HG03521 (cell line): ENCODE data around the gene PELO.
"Not testable (repeated sequence)": the region's sequence is repeated elsewhere in the genome, so short reads cannot be mapped to it uniquely, and the experiment has no call there.

Experiments used
- ATAC-seq: cut with Tn5 transposase; IDR thresholded peaks from one replicate; pipeline ENCODE4 v1.9.1; 2021; ENCODE audit warnings: mild to moderate bottlenecking, moderate library complexity; ENCODE audit not compliant: unreplicated experiment

PELO gene, protein sequence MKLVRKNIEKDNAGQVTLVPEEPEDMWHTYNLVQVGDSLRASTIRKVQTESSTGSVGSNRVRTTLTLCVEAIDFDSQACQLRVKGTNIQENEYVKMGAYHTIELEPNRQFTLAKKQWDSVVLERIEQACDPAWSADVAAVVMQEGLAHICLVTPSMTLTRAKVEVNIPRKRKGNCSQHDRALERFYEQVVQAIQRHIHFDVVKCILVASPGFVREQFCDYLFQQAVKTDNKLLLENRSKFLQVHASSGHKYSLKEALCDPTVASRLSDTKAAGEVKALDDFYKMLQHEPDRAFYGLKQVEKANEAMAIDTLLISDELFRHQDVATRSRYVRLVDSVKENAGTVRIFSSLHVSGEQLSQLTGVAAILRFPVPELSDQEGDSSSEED

DNA sequence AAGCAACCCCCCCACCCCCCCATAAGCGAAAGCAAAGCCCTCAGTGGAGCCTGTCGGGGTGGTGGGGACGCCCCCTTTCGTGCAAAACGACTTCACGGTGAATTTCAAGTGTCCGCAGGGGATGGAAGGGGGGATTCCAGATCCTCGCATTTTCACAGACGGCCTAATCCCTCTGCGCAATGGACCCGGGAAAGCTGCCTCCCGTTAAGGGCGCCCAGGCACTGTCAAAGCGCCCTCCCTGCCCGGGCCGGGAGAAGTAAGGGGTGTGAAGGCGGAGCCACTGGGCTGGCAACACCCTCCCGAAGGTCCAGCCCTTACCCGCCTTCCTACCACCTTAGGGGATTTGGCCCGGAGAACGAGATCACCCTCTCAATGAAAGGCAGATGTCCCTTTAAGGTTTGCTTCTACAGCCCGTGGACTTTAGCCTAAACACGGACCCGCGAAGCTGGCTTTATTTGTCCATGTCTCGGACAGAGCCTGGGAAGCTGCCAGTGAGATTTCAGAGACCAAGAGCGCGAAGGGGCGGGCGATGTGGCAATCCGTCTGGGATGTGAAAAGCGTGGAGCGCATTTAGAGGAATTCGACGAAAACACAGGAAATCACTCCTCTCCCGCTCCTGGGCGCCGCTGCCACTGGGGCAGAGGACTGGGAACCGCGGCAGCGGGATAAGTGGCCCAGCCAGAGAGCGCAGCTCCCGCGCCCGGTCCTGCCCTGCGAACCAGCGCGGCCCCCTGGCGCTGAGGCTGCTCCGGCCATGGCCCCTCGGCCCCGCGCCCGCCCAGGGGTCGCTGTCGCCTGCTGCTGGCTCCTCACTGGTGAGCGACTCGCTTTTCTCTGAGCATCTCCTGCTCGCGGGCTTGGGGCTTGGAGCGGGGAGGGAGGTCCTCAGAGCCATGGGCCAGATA is at the start of gene PELO, which contains the start of gene ITGA1:
PELO (plus strand) TSS at position 317 of the 905 bp plus-strand sequence. CDS start 12,479 bp downstream, outside the sequence.
ITGA1 (plus strand) TSS at position 317 of the 905 bp plus-strand sequence; CDS start at position 755, 438 bp downstream.
- peak; percentile 60 for ATAC-seq

DNA sequence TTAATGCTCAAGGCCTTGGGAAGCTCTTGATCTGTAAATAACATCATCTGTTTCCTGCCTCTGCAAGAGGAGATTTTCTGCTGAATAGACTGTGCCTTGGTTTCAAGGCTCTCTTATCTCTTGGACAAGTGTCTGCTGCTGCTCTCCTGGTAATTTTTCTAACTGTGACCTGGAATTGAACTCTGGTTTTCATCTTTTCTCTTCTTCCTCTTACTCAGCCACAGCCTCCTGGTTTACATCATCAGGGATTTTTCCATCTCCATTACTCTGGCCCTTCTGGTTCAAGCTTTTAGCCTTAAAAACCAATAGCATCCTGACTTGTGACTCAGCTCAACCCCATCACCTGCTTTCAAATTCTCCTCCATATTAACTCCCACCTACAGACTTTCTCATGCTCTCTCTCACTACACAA is 49.6 kb upstream of the PELO start:
- ATAC-seq = no peak

DNA sequence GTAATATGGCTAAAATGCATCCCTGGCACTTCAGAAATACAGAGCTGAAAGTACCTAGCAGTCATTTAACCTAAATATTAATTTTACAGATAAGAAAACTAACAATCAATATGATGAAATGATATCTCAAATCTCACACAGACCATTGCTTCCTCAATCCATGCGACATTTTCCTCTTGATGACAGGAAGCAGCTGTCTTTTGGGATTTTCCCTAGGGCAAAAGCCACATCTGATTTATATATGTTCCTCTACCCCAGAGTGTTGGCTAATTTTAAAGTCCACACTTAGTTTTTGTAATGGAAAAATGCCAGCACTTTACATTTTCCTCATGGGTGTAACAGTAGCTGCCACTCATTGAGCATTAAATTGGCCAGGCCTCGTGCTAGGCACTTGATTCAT is 47.7 kb upstream of the PELO start:
- no peak for ATAC-seq

DNA sequence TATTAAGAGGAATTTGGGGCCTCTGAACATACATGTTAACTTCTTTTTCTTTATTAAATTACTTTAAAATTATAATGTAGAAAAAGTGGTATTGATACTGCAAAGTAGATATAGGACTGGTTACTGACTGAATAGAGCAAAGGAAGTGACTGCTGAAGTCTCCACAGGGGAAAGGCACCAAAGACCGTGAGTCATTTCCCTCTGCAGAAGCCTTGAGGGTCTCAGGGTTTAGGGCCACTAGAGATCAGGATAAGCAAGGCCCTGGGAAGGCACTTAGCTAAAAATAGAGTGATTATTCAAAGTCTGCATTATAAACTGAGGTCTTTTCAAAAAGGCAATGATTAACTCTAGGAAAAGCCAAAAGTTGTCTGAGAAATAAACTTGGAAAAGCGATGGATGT is 44.7 kb upstream of the PELO start:
- no peak for ATAC-seq

DNA sequence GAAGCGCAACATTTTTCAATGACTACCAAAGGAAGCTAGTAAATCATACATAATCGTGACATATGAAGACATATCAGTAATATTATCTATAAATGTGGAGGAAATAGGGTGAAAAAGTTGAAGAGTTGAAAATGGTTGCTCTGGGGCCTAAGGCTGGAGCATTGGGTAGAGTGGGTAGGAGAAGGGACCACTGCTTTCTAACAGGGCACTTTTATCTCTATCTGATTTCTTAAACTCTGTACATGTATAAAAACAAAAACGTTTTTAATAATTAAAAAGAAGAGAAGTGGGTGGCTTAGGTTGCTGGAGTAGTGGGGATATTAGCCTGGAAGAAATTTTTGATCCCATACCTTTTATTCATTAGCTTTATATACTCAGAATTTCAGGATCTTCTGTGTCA is 44.2 kb upstream of the PELO start:
- no peak for ATAC-seq

DNA sequence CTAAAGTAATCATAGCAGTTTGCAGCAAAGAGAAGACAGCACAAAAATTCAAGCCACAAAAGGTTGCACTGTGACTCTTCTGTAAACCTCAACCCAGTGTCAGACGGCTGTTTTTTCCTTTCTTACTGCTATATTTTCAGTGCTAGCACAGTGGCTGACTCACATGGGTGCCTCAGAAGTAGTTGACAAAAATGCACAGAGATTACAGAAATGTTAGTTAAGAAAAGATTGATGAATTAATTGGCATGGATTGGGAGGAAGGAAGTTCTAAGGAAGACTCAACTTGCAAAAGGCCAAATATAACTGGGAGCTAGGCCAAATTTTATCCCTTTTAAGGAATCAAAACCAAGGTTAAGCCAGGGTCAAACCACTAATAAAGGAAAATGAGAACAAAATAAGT is 43.7 kb upstream of the PELO start:
- ATAC-seq = peak; percentile 77

DNA sequence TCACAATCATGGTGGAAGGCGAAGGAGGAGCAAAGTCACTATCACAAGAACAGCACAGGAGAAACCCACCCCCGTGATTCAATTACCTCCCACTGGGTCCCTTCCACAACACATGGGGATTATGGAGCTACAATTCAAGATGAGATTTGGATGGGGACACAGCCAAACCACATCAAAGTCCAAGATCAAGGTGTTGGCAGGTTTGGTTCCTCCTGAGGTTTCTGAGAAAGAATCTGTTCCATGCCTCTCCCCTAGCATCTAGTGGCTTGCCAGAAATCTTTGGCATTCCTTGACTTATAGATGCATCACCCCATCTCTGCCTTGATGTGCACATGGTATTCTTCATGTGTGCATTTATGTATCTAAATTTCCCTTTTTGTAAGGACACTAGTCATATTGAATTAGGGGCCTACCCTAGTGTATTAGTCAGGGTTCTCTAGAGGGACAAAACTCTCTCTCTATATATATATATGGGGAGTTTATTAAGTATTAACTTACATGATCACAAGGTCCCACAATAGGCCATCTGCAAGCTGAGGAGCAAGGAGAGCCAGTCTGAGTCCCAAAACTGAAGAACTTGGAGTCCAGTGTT is 42.8 kb upstream of the PELO start:
- ATAC-seq = not testable (repeated sequence)

DNA sequence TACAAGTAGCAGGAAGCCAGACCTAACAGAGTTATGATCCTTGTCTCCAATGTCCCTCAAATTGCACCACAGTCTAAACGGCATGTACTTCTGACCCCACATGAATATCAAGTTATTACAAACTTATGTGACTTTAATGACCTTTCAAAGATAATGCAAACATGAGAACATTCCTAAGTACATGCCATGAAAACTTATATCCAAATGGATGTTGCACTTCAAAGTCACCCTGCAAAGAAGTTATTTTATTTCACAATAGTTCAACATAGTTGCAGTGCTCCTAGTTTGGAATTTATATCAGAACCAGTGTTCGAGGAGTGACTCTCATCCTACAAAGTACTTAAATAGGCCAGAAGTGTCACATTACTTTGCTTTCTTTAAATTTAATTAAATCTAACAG is 41.2 kb upstream of the PELO start:
- ATAC-seq = no peak

DNA sequence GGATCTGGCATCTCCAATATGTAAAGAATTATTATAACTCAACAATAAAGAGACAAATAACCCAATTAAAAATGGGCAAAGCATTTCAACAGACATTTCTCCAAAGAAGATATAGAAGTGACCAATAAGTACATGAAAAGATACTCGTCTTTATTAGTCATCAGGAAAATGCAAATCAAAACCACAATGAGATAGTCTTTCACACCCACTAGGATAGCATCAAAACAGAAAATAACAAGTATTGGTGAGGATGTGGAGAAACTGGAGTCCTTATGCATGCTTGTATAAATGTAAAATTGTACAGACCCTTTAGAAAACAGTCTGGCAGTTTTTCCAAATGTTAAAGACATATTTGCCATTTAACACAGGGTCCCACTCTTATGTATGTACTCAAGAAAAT is 39.1 kb upstream of the PELO start:
- no peak for ATAC-seq

DNA sequence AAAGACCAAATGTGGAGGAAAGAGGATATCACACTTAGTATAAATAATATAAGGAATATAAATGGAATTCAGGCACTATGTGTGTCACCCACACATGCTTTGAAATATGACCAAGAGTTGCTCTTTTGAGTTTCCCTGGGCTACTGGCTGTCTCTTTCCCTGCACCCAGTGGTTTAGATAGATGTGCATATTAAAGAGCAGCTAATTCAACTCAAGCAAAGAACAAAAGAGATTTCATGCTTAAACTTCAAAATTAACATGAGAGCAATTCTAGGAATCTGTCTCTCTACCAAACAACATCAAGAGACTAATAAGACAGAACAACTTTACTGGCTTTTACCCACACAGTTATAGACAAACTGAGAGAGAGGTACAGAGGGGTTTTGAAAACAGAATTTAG is 38.0 kb upstream of the PELO start:
- ATAC-seq = no peak

DNA sequence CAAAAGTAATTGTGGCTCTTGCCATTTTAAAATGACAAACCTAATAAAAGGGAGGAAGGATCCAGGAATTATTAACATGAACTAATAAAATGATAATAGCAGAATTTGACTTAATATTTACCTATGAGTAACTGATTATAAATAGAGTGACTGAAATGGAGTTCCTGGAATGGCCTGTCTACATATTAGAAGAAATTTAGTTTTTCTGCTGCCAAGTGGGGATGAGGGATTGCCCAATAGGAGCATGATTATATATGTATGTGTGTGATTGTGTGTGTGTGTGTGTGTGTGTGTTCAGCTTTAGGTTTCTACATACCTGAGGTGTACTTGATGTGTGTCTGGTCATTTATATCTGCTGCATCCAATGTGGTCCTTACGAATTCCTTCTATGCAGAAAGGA is 36.6 kb upstream of the PELO start:
- no peak for ATAC-seq

DNA sequence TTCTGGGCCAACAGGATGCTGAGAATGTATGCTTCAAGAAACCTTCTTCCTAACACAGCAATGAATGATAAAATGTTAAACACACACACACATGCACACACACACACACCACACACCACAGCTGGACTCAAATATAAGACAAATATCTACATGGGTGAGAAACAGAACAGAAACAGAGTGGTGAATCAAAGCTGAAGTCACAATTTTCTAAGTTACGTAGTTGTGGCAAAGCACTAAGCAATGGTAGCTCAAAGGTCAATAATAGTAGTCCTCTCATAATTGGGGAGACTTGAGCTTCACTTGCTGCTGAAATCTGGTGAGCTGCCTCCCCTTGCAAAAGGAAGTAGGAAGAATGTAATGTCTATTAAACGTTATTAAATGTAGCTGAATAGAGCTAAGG is 33.7 kb upstream of the PELO start:
- ATAC-seq = no peak

DNA sequence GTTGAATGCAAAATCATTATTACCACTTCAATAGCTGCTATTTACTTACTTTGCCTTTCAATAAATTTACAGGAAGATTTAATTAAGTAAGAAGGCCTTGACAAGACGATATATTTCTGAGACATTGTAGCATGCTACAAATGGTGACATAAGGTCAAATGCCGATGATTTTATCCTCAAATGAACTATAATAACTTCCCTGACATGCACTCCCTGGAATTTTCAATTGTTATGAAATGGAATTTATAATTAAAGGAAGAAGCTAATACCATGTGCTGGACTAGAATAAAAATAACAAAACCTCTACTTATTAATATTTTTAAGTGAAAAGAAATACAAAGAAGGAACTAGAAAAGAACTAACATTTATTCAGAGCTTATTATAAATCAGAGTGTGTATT is 30.2 kb upstream of the PELO start:
- no peak for ATAC-seq

DNA sequence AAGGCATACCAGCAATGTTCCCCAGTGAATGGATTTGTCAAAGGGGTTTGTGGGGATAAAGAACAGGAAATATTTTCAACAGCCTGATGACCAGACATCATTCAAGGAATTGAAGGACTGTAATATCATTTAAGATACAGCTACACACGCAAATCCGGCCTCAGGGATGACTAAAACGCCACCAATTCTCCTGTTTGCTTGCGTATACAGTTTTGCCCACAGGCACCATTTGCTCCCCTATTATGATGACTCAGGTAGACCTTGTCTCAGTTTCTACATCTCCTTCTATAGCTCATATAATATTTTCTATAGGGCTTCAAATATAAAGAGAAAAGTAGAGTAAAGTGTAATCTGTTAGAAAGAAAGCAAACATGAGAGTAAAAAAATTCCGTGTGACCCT is 29.7 kb upstream of the PELO start:
- ATAC-seq = no peak

DNA sequence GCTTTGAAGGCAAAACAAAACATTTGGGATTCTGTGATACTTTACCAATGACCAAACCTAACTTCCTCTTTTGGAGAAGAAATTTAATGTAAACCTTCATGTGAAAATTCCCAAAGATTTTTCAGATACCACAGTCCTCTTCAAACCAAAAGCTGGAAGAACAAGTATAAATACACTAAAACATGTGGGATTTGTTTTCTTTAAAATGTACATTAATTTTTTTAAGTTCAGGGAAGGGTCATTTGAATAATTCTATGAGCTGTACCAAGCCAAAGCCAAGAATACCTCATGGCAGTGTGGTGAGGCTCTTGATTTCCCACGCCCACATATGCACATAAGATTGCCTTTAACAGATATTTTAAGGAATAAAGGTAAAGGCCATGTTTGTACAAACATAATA is 28.4 kb upstream of the PELO start:
- ATAC-seq = no peak

DNA sequence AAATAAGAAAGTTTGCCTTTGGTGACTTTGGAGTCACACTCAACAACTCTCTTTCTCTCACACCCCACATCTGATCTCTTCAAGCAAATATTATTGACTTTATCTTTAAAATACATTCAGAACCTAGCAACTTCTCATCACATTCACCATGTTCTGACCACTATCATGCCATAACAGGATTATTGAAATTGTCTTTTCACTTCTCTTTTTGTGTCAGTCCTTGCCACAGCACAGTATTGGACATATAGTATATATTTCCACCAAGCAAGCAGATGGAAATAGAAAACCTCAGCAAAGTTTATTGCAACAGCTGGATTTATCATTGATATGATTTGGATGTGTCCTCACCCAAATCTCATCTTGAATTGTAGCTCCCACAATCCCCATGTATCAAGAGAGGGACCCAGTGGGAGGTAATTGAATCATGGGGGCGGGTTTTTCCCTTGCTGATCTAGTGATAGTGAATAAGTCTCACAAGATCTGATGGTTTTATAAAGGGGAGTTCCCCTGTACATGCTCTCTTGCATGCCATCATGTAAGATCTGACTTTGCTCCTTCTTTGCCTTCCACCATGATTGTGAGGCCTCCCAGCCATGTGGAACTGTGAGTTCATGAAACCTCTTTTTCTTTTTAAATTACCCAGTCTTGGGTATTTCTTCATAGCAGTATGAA is 26.9 kb upstream of the PELO start:
- no peak for ATAC-seq

DNA sequence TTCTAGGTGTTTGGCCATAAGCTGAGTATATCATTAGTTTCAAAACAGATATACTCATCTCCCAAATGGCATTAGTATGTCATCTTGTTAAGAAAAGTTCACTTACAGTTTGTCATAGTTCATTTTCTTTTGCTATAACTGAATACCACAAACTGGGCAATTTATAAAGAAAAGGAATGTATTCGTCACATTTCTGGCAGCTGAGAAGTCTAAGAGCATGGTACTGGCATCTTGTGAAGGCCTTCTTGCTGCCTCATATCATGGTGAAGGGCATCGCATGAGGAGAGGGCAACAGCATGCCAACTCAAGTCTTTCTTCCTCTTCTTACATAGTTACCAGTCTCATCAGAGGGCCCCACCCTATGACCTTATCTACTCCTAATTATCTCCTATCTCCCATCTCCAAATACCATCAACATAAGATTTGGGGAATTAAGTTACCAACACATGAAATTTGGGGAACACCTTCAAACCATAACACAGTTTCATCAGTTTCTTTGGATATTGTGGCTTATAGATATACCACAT is 20.4 kb upstream of the PELO start:
- no peak for ATAC-seq

DNA sequence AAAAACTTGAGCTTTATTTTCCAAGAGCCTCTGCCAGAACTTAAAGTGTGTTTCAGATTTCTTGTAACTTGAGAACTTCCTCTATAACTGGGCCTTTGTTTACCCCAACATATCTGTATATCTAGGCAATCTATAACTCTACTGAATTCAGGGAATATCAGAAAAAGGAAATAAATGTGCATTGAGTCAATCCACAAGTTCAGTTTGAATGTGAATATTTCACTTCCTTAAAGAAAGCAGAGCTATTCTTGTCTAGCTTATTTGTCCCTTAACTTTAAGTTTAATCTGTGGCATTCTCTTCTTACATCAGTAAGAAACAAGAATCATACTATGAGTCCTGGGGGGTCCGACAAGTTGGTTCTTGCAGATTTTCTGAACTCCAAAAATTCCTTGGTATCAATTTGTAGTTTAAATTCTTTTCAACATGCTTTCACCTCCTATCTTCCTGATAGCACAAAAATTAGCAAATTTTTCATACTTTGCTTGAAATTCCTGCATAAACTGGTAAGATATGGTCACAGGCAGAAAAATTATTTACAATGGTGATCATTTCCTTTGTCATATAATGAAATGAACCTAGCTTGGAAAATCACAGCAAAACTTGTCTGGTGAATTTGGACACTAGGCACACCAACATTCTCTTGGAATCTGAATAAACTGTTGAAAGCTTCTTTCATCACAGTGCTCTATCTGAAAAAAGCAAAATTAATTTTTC is 19.8 kb upstream of the PELO start:
- ATAC-seq = no peak

DNA sequence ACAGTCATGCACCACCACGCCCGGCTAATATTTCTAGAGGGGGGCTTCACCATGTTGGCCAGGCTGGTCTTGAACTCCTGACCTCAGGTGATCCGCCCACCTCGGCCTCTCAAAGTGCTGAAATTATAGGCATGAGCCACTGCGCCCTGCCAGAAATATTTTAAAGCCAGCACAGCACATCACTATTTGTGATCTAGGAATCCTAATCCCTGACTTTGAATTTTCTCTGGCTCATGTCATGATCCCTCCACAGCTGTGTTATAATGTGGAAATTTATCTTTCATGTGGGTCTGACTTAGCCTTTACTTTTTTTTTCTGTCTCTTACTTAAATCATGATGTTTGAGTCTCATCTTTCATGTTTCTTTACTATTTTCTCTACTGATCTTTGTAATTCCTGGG is 18.7 kb upstream of the PELO start:
- no peak for ATAC-seq

DNA sequence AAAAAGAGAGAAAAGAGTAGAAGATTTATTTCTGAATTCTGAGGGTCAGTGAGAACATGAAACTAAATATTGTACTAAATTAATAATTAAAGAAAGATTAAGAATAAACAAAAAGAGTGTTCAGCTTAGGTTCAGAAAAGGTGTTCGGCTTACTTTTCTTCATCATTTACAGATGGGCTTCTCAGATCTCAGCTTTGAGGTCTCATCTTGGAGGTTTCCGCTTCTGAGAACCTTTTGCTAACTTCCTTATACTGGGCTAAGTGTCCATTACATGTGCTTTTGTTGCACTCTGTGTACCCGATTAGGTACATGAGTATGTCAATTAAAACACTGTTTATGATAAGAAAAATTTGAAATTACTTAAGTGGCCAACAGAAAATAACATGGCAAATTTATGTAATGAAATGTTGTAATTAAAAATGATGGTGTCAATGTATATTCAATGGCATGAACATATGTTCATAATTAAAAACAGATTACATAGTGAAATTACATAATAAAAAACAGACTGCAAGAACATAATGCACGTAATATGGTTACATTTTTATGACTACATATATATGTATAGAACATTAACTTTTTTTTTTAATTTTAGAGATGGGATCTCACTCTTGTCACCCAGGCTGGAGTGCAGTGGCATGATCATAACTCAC is 17.3 kb upstream of the PELO start:
- ATAC-seq = no peak
